ENCODE measurements around the gene NRIP1.

DNA sequence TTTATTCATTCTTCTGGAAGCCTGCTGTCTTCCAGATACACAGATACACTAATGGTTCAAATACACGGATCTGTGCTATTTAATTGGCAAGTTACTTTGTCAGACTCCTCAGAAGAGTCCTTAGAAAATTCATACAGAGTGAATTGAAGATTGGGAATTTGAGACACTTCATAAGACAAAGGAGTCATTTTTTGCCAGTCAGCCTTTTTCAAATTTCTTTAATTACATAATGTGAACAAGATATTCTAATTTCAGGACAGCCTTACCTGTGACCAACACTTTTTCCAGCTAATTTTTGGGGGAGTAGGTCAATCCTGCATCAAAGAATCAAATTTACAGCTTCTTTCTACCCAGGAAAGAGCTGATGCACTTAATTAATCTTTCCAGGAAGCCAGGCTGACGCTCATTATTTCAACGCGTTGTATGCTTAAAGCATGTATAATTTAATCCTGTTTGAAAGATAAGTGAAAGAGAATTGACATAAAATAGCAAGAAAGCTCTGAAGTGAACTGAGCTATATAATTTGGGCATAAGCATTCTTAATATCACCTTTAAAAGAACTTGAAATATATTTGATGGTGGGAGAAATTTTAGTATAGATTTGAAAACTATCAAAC lies 12.8 kb upstream of the NRIP1 start:
- TF ChIP-seq, protein P1, sequence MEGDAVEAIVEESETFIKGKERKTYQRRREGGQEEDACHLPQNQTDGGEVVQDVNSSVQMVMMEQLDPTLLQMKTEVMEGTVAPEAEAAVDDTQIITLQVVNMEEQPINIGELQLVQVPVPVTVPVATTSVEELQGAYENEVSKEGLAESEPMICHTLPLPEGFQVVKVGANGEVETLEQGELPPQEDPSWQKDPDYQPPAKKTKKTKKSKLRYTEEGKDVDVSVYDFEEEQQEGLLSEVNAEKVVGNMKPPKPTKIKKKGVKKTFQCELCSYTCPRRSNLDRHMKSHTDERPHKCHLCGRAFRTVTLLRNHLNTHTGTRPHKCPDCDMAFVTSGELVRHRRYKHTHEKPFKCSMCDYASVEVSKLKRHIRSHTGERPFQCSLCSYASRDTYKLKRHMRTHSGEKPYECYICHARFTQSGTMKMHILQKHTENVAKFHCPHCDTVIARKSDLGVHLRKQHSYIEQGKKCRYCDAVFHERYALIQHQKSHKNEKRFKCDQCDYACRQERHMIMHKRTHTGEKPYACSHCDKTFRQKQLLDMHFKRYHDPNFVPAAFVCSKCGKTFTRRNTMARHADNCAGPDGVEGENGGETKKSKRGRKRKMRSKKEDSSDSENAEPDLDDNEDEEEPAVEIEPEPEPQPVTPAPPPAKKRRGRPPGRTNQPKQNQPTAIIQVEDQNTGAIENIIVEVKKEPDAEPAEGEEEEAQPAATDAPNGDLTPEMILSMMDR (IDR thresholded peaks at IDR 0.05): no peak
- no peak for TF ChIP-seq POLR2A (IDR thresholded peaks at IDR 0.05)
